Choroid plexus epithelial cell (primary cell): ENCODE measurements around the gene ARHGAP32.
A peak's percentile ranks its signal among the peaks of the same experiment; 100 is the strongest.

Experiments
- DNase-seq: peaks from one replicate; pipeline ENCODE4 v3.0.0-alpha.2; 2010; ENCODE audit warnings: low read depth
- H3K4me3 ChIP-seq: 2 replicates; pipeline ENCODE4 v1.5.1; 2011; ENCODE audit warnings: low read depth, mild to moderate bottlenecking, control low read depth, low read length, moderate library complexity
- CTCF ChIP-seq: conservative IDR thresholded peaks from 2 replicates; pipeline ENCODE4 v1.5.1; 2011; ENCODE audit warnings: low read depth, mild to moderate bottlenecking, control low read depth, inconsistent platforms, low read length, moderate library complexity

Gene ARHGAP32

GRCh38 chr11:128981254-128981653 is 210.9 kb downstream of the ARHGAP32 start:
- TF ChIP-seq CTCF: no peak
- DNase-seq: no peak
- no peak overlapping the region for H3K4me3 ChIP-seq

GRCh38 chr11:128970598-128971190 is 221.4 kb downstream of the ARHGAP32 start:
- H3K4me3 ChIP-seq: no peak overlapping the region
- TF ChIP-seq CTCF: no peak
- no peak for DNase-seq

- H3K4me3 ChIP-seq: no peak overlapping the region
- no peak for DNase-seq
- TF ChIP-seq CTCF: no peak
Observed at GRCh38 chr11:128968916-128969315, 223.2 kb downstream of the ARHGAP32 start.

GRCh38 chr11:128967578-128967977 is 224.5 kb downstream of the ARHGAP32 start:
- no peak for DNase-seq
- H3K4me3 ChIP-seq: no peak overlapping the region
- no peak for TF ChIP-seq CTCF

GRCh38 chr11:128965485-128965884 is 226.6 kb downstream of the ARHGAP32 start:
- no peak for TF ChIP-seq CTCF
- H3K4me3 ChIP-seq: no peak overlapping the region
- peak; percentile 47 for DNase-seq

GRCh38 chr11:128964463-128964930 is 227.6 kb downstream of the ARHGAP32 start:
- no peak overlapping the region for H3K4me3 ChIP-seq
- TF ChIP-seq CTCF: no peak
- peak; percentile 34 for DNase-seq

GRCh38 chr11:128963744-128964325 is 228.3 kb downstream of the ARHGAP32 start:
- H3K4me3 ChIP-seq: no peak overlapping the region
- TF ChIP-seq CTCF: no peak
- no peak for DNase-seq
